Kidney epithelial cell (primary cell): Measurements from ENCODE around the gene PTPRT. TPM values are rescaled to one million over a fixed set of nuclear protein-coding genes. Genes with fewer than 3 reads are reported as not detected.

Experiments
- DNase-seq: peaks from one replicate; pipeline ENCODE4 v3.0.0-alpha.2; 2010; ENCODE audit warnings: low read depth
- H3K27me3 ChIP-seq: 2 replicates; pipeline ENCODE4 v1.6.0; 2011; ENCODE audit warnings: low read length; ENCODE audit not compliant: control insufficient read depth, insufficient read depth
- H3K36me3 ChIP-seq: 2 replicates; pipeline ENCODE4 v1.5.1; 2011; ENCODE audit warnings: low read length; ENCODE audit not compliant: control insufficient read depth, insufficient read depth
- H3K4me3 ChIP-seq: 2 replicates; pipeline ENCODE4 v1.5.1; 2011; ENCODE audit warnings: low read depth, mild to moderate bottlenecking, control low read depth, low read length
- total RNA-seq: library from RNA; depleted of rRNA; stranded (reverse); fragments of >200 nt; gene quantifications from 2 replicates; pipeline ENCODE4 v1.2.3, GENCODE V29; 2015
- TF ChIP-seq, protein P1 (sequence below): IDR thresholded peaks from 2 replicates; pipeline ENCODE4 v1.5.1; 2011; ENCODE audit warnings: mild to moderate bottlenecking, moderate library complexity, low read length, control low read depth, inconsistent platforms; ENCODE audit not compliant: insufficient read depth, poor library complexity, severe bottlenecking

Gene PTPRT
- total RNA-seq, 1 donor from 2014 or later, result 0.25 TPM

DNA sequence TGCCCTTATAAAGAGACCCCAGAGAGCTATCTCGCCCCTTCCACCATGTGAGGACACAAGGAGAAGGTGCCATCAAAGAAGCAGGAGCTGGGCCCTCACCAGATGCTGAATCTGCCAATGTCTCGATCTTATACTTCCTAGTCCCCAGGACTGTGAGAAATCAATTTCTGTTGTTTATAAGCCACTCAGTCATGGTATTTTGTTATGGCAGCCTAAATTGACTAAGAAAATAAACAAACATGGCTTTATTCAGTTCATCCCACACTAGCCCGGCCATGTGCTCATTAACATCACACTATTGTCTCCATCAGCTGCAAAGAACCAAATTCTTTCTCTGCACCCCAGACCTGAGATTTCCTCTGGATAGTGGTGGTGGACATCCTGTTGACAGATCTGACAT, 302.4 kb downstream of the PTPRT start:
- no peak for DNase-seq
- no peaks in the 10 kb centered on the region for H3K36me3 ChIP-seq
- TF ChIP-seq, protein P1, sequence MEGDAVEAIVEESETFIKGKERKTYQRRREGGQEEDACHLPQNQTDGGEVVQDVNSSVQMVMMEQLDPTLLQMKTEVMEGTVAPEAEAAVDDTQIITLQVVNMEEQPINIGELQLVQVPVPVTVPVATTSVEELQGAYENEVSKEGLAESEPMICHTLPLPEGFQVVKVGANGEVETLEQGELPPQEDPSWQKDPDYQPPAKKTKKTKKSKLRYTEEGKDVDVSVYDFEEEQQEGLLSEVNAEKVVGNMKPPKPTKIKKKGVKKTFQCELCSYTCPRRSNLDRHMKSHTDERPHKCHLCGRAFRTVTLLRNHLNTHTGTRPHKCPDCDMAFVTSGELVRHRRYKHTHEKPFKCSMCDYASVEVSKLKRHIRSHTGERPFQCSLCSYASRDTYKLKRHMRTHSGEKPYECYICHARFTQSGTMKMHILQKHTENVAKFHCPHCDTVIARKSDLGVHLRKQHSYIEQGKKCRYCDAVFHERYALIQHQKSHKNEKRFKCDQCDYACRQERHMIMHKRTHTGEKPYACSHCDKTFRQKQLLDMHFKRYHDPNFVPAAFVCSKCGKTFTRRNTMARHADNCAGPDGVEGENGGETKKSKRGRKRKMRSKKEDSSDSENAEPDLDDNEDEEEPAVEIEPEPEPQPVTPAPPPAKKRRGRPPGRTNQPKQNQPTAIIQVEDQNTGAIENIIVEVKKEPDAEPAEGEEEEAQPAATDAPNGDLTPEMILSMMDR, result no peak
- no peaks in the 10 kb centered on the region for H3K27me3 ChIP-seq
- no peak overlapping the region for H3K4me3 ChIP-seq

DNA sequence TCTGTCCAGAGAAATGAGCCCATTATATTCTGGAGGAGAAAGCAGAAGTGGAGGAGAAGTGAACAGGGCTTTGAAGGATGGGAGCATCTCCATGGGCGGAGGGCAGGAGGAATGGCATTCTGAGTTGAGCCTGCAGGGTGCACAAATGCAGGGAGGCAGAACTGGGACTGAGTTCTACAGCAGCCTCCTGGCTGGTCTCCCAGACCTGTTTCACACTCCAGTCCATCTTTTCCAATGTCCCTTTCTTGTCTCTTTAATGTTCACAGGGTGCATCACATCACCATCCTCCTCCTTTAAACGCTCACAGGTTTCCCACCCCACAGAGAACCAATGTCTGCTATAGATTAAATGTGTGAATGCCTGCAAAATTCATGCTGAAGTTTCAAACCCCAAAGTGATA, 302.9 kb downstream of the PTPRT start:
- TF ChIP-seq, protein P1, result no peak
- no peak overlapping the region for H3K4me3 ChIP-seq
- no peak for DNase-seq
- no peaks in the 10 kb centered on the region for H3K27me3 ChIP-seq
- H3K36me3 ChIP-seq, result no peaks in the 10 kb centered on the region

DNA sequence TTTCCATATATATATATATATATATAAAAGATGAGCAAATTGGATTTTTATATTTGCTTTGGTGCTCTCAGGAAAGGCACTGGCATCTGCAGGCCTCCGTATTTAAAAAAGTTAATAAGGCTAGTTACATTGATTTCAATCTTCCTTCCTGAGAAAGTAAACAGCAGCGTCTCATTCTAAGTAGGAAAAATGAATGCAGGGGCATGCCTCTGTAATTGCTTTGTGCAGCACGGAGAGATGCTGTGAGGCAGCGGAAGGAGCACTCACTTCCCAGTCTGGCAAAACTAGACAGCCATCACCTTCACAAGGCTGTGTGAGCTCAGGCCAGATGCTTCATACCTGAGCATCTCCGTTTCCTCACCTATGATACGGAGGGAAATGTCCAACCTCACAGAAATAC, 303.7 kb downstream of the PTPRT start:
- Histone ChIP-seq H3K4me3 (no peak overlapping the region), H3K27me3 (no peaks in the 10 kb centered on the region), H3K36me3 (no peaks in the 10 kb centered on the region)
- TF ChIP-seq, protein P1, result no peak
- no peak for DNase-seq

DNA sequence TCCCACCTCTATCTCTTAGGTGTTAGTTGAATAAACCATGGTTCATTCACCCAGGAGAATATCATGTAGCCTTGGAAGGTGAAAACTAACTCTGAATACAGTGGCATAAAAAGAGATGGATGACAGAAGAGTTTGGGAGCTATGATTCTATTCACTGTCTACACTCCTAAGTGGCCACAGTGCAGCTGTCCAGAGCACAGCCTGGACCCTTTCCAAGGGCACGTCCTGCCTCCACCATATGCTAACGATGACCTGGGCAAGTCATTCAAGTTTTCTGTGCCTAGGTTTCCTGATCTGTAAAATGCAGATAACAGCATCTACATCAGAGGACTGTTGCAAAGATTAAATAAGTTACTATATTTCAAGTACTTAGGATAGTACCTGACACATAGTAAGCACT, 314.1 kb downstream of the PTPRT start:
- Histone ChIP-seq H3K36me3 (no peaks in the 10 kb centered on the region), H3K27me3 (no peaks in the 10 kb centered on the region), H3K4me3 (no peak overlapping the region)
- TF ChIP-seq, protein P1, result no peak
- DNase-seq, result no peak

DNA sequence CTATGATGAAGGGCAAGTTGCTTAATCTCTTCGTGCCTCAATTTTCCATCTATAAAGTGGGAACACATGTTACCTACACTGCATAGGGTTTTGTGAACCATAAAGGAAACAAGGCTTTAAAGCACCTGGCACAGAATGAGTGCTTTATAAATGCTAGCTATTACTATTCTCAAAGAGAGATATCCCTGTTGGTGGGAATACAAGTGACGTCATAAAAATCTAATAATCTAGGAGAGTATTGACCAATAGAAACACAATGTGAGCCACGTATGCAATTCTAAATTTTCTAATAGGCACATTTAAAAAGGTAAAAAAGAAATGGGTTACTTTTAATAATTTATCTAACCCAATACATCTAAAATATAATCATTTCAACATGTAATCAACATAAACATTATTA, 316.4 kb downstream of the PTPRT start:
- TF ChIP-seq, protein P1, result no peak
- Histone ChIP-seq H3K27me3 (no peaks in the 10 kb centered on the region), H3K4me3 (no peak overlapping the region), H3K36me3 (no peaks in the 10 kb centered on the region)
- no peak for DNase-seq

DNA sequence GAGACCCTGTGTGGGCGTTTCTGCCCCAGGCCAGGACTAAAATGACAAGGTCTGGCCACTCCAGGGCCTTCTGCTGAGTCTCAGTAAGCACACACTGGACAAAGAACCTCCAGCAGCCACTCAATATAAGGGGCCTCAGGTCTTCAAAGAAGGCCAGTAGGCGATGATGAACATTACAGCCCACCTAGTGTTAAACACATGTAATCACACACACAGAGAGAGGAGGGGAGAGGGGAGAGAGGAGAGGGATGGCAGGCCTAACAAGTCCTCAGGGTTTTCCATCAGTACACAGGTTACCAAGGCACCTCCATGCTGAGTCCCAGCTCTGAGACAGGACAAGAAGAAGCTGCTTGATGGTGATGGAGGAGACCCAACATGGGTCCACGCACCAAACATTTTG, 325.6 kb downstream of the PTPRT start:
- no peaks in the 10 kb centered on the region for H3K36me3 ChIP-seq
- TF ChIP-seq, protein P1, result no peak
- no peak for DNase-seq
- H3K27me3 ChIP-seq, result no peaks in the 10 kb centered on the region
- H3K4me3 ChIP-seq, result no peak overlapping the region
